A549 (cell line): ENCODE data around the gene KIAA0930. TPM values are rescaled to one million over a fixed set of nuclear protein-coding genes. Genes with fewer than 3 reads are reported as not detected.

Experiments
- ATAC-seq, 2 experiments: fragments of 200-7000 bp in 1 of 2; fragments of >200 bp in 1 of 2; cut with Nextera tagmentation in 1 of 2; cut with Tn5 transposase in 1 of 2; 3 replicates each; pipeline versions ENCODE4 v1.8.0 to v1.9.1; 2018 to 2020; ENCODE audit warnings: mild to moderate bottlenecking in 1 of 2, moderate library complexity in 1 of 2
- CTCF ChIA-PET: fragments of 300-600 bp; sonication (Branson Sonifier 250); formaldehyde crosslinking; extraction: SDS; loops from one replicate; lab custom pipeline; 2021; ENCODE audit warnings: antibody characterized with exemption, inconsistent platforms; lab: Yijun Ruan, JAX
- POLR2A ChIA-PET: fragments of 350-600 bp; formaldehyde crosslinking; extraction: SDS; loops from one replicate; lab custom pipeline; 2021; ENCODE audit warnings: antibody characterized with exemption, inconsistent platforms; lab: Yijun Ruan, JAX
- DNase-seq, 2 experiments: peaks; one replicate each; pipeline versions ENCODE4 v3.0.0 to v3.0.0-alpha.2; 2011 to 2016; ENCODE audit warnings: low read depth in 1 of 2, low spot score in 1 of 2
- FAIRE-seq: peaks from 2 replicates; lab custom pipeline; 2011; peaks lifted over from hg19 to GRCh38; lab: Jason Lieb, UNC
- H3K27ac ChIP-seq, 2 experiments: fragments of >200 bp; sonication (Bioruptor Twin); formaldehyde crosslinking; 3 replicates each; pipeline ENCODE4 v1.5.1; 2016 to 2017
- H3K4me1 ChIP-seq: fragments of >200 bp; sonication (Bioruptor Twin); formaldehyde crosslinking; 3 replicates; pipeline ENCODE4 v1.6.1; 2016
- H3K4me2 ChIP-seq: fragments of >200 bp; sonication (Bioruptor Twin); formaldehyde crosslinking; 3 replicates; pipeline ENCODE4 v1.6.1; 2016
- H3K4me3 ChIP-seq: fragments of >200 bp; sonication (Bioruptor Twin); formaldehyde crosslinking; 3 replicates; pipeline ENCODE4 v1.5.1; 2016
- H3K9me3 ChIP-seq: fragments of >200 bp; sonication (Bioruptor Twin); formaldehyde crosslinking; 3 replicates; pipeline ENCODE4 v1.6.1; 2016
- BHLHE40 ChIP-seq: IDR thresholded peaks from 2 replicates; pipeline ENCODE4 v1.6.1; 2012; ENCODE audit warnings: low read depth, low read length, inconsistent platforms
- CHD2 ChIP-seq: fragments of 150-350 bp; IDR thresholded peaks from 2 replicates; pipeline ENCODE4 v1.6.1; 2014; ENCODE audit warnings: low read length; ENCODE audit not compliant: partially characterized antibody
- CHD4 ChIP-seq: fragments of 200-600 bp; sonication (generic); IDR thresholded peaks from 2 replicates; pipeline ENCODE4 v1.6.1; 2016; ENCODE audit warnings: antibody characterized with exemption, mild to moderate bottlenecking, borderline replicate concordance
- EHF ChIP-seq: fragments of 250-450 bp; sonication (Bioruptor Pico); IDR thresholded peaks from 2 replicates; pipeline ENCODE4 v1.5.0; 2020; ENCODE audit warnings: mild to moderate bottlenecking
- FOSL2 ChIP-seq, 2 experiments: fragments of 450-650 bp in 1 of 2; fragments of >200 bp in 1 of 2; sonication (Bioruptor Twin) in 1 of 2; formaldehyde crosslinking; IDR thresholded peaks; 2 replicates each; pipeline versions ENCODE4 v1.5.0 to v1.6.1; 2016 to 2020; ENCODE audit warnings: mild to moderate bottlenecking in 1 of 2, moderate library complexity in 1 of 2
- HOXA7 ChIP-seq: fragments of 250-450 bp; sonication (Bioruptor Pico); IDR thresholded peaks from 2 replicates; pipeline ENCODE4 v1.5.0; 2020; ENCODE audit warnings: mild to moderate bottlenecking, moderate library complexity
- JUN ChIP-seq, 2 experiments: fragments of >200 bp; sonication (Bioruptor Twin); formaldehyde crosslinking; IDR thresholded peaks; 2 replicates in 1 of 2; 3 replicates in 1 of 2; pipeline ENCODE4 v1.6.1; 2016 to 2017
- KDM5A ChIP-seq: fragments of 200-600 bp; sonication (generic); IDR thresholded peaks from 2 replicates; pipeline ENCODE4 v1.6.1; 2016; ENCODE audit warnings: antibody characterized with exemption, mild to moderate bottlenecking
- MYC ChIP-seq: IDR thresholded peaks from 2 replicates; pipeline ENCODE4 v1.6.1; 2012; ENCODE audit warnings: mild to moderate bottlenecking, inconsistent platforms, low read length, improper control_type of control experiment, borderline replicate concordance
- NR3C1 ChIP-seq: fragments of >200 bp; sonication (Bioruptor Twin); formaldehyde crosslinking; IDR thresholded peaks from 3 replicates; pipeline ENCODE4 v1.6.1; 2017
- PHF8 ChIP-seq: fragments of 200-600 bp; sonication (generic); IDR thresholded peaks from 2 replicates; pipeline ENCODE4 v1.6.1; 2016; ENCODE audit warnings: low read depth, mild to moderate bottlenecking, antibody characterized with exemption, moderate library complexity, borderline replicate concordance
- POLR2A ChIP-seq: IDR thresholded peaks from 2 replicates; pipeline ENCODE4 v1.6.1; 2012; ENCODE audit warnings: mild to moderate bottlenecking, low read length
- RAD21 ChIP-seq, 2 experiments: fragments of >200 bp in 1 of 2; sonication (Bioruptor Twin) in 1 of 2; formaldehyde crosslinking in 1 of 2; IDR thresholded peaks in 1 of 2; conservative IDR thresholded peaks in 1 of 2; 2 replicates in 1 of 2; 3 replicates in 1 of 2; pipeline ENCODE4 v1.6.1; 2012 to 2018; ENCODE audit warnings: inconsistent platforms in 1 of 2
- ZC3H11A ChIP-seq: fragments of 450-650 bp; IDR thresholded peaks from 2 replicates; pipeline ENCODE4 v1.6.1; 2014; ENCODE audit warnings: antibody characterized with exemption, mild to moderate bottlenecking
- ZFP36 ChIP-seq: fragments of 450-650 bp; IDR thresholded peaks from 2 replicates; pipeline ENCODE4 v1.6.1; 2014; ENCODE audit warnings: borderline replicate concordance; ENCODE audit not compliant: partially characterized antibody
- ZNF302 ChIP-seq: fragments of 250-450 bp; sonication (Bioruptor Pico); IDR thresholded peaks from 2 replicates; pipeline ENCODE4 v1.9.0; 2021; ENCODE audit warnings: inconsistent platforms, mild to moderate bottlenecking, moderate library complexity
- ZSCAN20 ChIP-seq: fragments of 250-450 bp; sonication (Bioruptor Pico); IDR thresholded peaks from 2 replicates; pipeline ENCODE4 v1.8.0; 2022; ENCODE audit warnings: mild to moderate bottlenecking, moderate library complexity
- WGBS: methylation state at CpG from one replicate; pipeline ENCODE4 v1.1.6; 2017; ENCODE audit errors: missing lambda C conversion rate; 5-methylcytosine and 5-hydroxymethylcytosine counted together
- polyA plus RNA-seq, 4 experiments: library from polyadenylated mRNA; depleted of rRNA in 3 of 4; stranded (reverse); fragments of >200 nt; fragmentation: RNase III in 1 of 4; extraction: RNeasy Plus Mini Kit Qiagen cat#74134 plus additional on column Dnase treatment in 1 of 4; gene quantifications; 2 replicates in 3 of 4; 3 replicates in 1 of 4; pipeline ENCODE4 v1.2.3, GENCODE V29; 2011 to 2017
- TF ChIP-seq, protein P1 (sequence below): IDR thresholded peaks from 2 replicates; pipeline ENCODE4 v1.6.1; 2012
- TF ChIP-seq, protein P2 (sequence below): fragments of 450-650 bp; IDR thresholded peaks from 2 replicates; pipeline ENCODE4 v1.6.1; 2014; ENCODE audit warnings: antibody characterized with exemption
- TF ChIP-seq, protein P3 (sequence below): fragments of >200 bp; sonication (Bioruptor Twin); formaldehyde crosslinking; IDR thresholded peaks from 3 replicates; pipeline ENCODE4 v1.6.1; 2016
- TF ChIP-seq, protein P4 (sequence below): IDR thresholded peaks from 2 replicates; pipeline ENCODE4 v1.6.1; 2012; ENCODE audit warnings: low read depth, borderline replicate concordance
- TF ChIP-seq, protein P5 (sequence below): fragments of 250-450 bp; sonication (Bioruptor Pico); IDR thresholded peaks from 2 replicates; pipeline ENCODE4 v1.5.0; 2020; ENCODE audit warnings: low read depth, mild to moderate bottlenecking, moderate library complexity

KIAA0930 gene
- polyA plus RNA-seq, 2 of the 4 experiments (the other 2 are of a cell fraction) = 47.7 to 60.0 TPM

DNA sequence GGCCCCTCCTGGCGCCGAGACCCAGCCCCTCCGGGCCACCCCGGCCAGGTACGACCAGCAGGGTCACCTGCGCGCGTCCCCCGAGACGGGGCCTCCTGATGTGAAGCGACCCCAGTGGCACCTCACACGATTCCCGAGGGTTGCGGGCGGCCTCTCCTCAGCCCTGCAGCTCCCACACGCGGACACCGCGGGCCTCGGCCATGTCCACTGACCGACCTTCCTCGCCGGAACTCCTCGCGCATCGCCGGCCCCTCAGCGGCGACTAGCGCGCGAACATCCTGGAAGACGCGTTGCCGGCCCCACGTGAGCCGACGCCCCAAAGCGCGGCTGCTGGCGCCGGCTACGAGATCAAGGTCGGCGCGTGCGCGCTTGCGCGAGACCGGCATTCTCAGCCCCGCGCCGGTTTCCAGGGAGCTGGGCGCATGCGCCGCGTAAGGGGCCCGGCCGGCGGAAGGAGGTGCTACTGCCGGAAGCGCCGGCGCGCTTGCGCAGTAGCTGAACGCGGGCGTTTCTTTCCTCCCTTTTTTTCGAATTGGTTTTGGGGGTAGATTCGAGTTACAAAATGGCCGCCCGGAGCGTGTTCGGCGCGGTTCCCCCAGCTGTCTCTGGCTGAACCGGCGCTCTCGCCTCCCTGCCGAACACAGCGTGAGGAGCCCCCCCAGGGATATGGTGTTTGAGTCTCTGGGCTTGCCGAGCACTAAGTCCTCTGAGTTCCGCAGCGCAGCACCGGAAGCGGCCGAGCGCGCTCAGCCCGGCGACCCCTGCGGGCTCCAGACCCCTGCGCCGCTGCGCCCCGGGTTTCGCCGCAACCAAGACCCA lies 77.0 kb downstream of the KIAA0930 start, which contains the start of gene NUP50:
NUP50 (plus strand) TSS at position 475 of the 819 bp plus-strand sequence. CDS start 4,253 bp downstream, outside the sequence.
- peak; percentile 85 to 94 for DNase-seq
- peak; percentile 76 to 86 for ATAC-seq
- TF ChIP-seq, protein P1, sequence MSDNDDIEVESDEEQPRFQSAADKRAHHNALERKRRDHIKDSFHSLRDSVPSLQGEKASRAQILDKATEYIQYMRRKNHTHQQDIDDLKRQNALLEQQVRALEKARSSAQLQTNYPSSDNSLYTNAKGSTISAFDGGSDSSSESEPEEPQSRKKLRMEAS = peak; percentile 92
- TF ChIP-seq ZC3H11A (no peak), ZNF302 (CRISPR knock-in tag) (no peak), JUN (IDR thresholded peaks at IDR 0.05) (0 out of 5 replicates have a peak, but pooled peaks of 1 of the 2 experiments have one; percentile 32), HOXA7 (no peak), NR3C1 (no peak), RAD21 (conservative IDR thresholded peaks at IDR 0.05 in 1 of 2, IDR thresholded peaks at IDR 0.05 in 1 of 2) (no peak), BHLHE40 (peak; percentile 95), CHD2 (no peak), FOSL2 (IDR thresholded peaks at IDR 0.05) (no peak), FOSL2 (CRISPR knock-in tag; IDR thresholded peaks at IDR 0.05) (no peak), KDM5A (peak; percentile 55; the same call in 1 of the 2 replicates), EHF (CRISPR knock-in tag) (no peak), CHD4 (no peak), MYC (0 out of 2 replicates have a peak, but pooled peaks have one; percentile 35), ZSCAN20 (no peak), POLR2A (peak; percentile 57), ZFP36 (no peak), PHF8 (peak; percentile 51; the same call in 1 of the 2 replicates)
- TF ChIP-seq, protein P2, sequence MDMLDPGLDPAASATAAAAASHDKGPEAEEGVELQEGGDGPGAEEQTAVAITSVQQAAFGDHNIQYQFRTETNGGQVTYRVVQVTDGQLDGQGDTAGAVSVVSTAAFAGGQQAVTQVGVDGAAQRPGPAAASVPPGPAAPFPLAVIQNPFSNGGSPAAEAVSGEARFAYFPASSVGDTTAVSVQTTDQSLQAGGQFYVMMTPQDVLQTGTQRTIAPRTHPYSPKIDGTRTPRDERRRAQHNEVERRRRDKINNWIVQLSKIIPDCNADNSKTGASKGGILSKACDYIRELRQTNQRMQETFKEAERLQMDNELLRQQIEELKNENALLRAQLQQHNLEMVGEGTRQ = peak; percentile 38; the same call in 1 of the 2 replicates
- TF ChIP-seq, protein P3, sequence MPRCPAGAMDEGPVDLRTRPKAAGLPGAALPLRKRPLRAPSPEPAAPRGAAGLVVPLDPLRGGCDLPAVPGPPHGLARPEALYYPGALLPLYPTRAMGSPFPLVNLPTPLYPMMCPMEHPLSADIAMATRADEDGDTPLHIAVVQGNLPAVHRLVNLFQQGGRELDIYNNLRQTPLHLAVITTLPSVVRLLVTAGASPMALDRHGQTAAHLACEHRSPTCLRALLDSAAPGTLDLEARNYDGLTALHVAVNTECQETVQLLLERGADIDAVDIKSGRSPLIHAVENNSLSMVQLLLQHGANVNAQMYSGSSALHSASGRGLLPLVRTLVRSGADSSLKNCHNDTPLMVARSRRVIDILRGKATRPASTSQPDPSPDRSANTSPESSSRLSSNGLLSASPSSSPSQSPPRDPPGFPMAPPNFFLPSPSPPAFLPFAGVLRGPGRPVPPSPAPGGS = peak; percentile 37; the same call in 1 of the 3 replicates
- TF ChIP-seq, protein P4, sequence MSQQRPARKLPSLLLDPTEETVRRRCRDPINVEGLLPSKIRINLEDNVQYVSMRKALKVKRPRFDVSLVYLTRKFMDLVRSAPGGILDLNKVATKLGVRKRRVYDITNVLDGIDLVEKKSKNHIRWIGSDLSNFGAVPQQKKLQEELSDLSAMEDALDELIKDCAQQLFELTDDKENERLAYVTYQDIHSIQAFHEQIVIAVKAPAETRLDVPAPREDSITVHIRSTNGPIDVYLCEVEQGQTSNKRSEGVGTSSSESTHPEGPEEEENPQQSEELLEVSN = peak; percentile 87
- TF ChIP-seq, protein P5, sequence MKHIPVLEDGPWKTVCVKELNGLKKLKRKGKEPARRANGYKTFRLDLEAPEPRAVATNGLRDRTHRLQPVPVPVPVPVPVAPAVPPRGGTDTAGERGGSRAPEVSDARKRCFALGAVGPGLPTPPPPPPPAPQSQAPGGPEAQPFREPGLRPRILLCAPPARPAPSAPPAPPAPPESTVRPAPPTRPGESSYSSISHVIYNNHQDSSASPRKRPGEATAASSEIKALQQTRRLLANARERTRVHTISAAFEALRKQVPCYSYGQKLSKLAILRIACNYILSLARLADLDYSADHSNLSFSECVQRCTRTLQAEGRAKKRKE (CRISPR knock-in tag) = no peak
- H3K4me1 ChIP-seq = peaks cover 45% of the 10 kb centered on the region
- CTCF ChIA-PET = interaction anchor here (0.6 to 1.5 kb wide), 7 partner anchors 10 to 208 kb away, joined by 3 to 5 read pairs (median 3); no protein-coding TSS in a partner anchor
- H3K4me3 ChIP-seq = peak within 1 kb of the TSS; percentile 74
- H3K27ac ChIP-seq = peak within 1 kb of the TSS; percentile 93 to 97
- POLR2A ChIA-PET = interaction anchor here (0.7 to 1.5 kb wide), 3 partner anchors 12 to 82 kb away, joined by 3 to 11 read pairs (median 5); no protein-coding TSS in a partner anchor
- FAIRE-seq = no peak
- WGBS = 0% methylated on average over 12 of the region's 100 CpGs
- H3K9me3 ChIP-seq = no peaks in the 10 kb centered on the region
- H3K4me2 ChIP-seq = peak within 1 kb of the TSS; percentile 98
